Right atrium auricular region (tissue), 2 donors: ENCODE results near the gene NR2F6. TPM values are rescaled to one million over a fixed set of nuclear protein-coding genes. Genes with fewer than 3 reads are reported as not detected.

Experiments
- DNase-seq: peaks from one replicate; pipeline ENCODE4 v3.0.0-alpha.2; 2019; ENCODE audit warnings: low spot score
- H3K27ac ChIP-seq, 2 donors: fragments of 200-600 bp; sonication (generic); 1 replicate in 1 of 2; 2 replicates in 1 of 2; pipeline ENCODE4 v1.5.1; 2016 to 2019
- H3K27me3 ChIP-seq, 2 donors: fragments of 200-600 bp; sonication (generic); one replicate each; pipeline versions ENCODE4 v1.5.1 to v1.6.0; 2017 to 2019
- H3K36me3 ChIP-seq: fragments of 200-600 bp; sonication (generic); one replicate; pipeline ENCODE4 v1.5.1; 2016
- H3K4me1 ChIP-seq, 2 donors: fragments of 200-600 bp; sonication (generic); one replicate each; pipeline versions ENCODE4 v1.5.1 to v1.6.0; 2017 to 2019
- H3K4me3 ChIP-seq, 2 donors: fragments of 200-600 bp; sonication (generic); 1 replicate in 1 of 2; 2 replicates in 1 of 2; pipeline ENCODE4 v1.5.1; 2017 to 2019; ENCODE audit warnings: mild to moderate bottlenecking in 1 of 2, moderate library complexity in 1 of 2
- H3K9me3 ChIP-seq, 2 donors: fragments of 200-600 bp; sonication (generic); one replicate each; pipeline ENCODE4 v1.5.1; 2019
- CTCF ChIP-seq, 2 donors: fragments of 200-600 bp; sonication (generic); IDR thresholded peaks; one replicate each; pipeline ENCODE4 v1.5.1; 2019; ENCODE audit warnings: antibody characterized with exemption in 2 of 2
- total RNA-seq, 2 donors: library from RNA; depleted of rRNA; stranded (reverse); fragments of >200 nt; gene quantifications; one replicate each; pipeline ENCODE4 v1.1.0, GENCODE V29; 2016

NR2F6 gene
- total RNA-seq, 2 donors from 2014 or later = 63.6 to 69.7 TPM

- no peak for TF ChIP-seq CTCF (IDR thresholded peaks at IDR 0.05)
- H3K27me3 ChIP-seq = no peaks in the 10 kb centered on the region
- H3K36me3 ChIP-seq = peaks cover 34% of the 10 kb centered on the region
- peaks cover 0 to 17% of the 10 kb centered on the region in 2 donors for H3K4me1 ChIP-seq
- peak within 1 kb of the TSS; percentile 54 to 68 for H3K4me3 ChIP-seq
- H3K9me3 ChIP-seq = no peaks in the 10 kb centered on the region
- peak; percentile 94 for DNase-seq
- peak within 1 kb of the TSS; percentile 84 to 92 for H3K27ac ChIP-seq
Observed at GRCh38 chr19:17215127-17215971, 30.4 kb downstream of the NR2F6 start, which contains the start of gene USE1. USE1 (plus strand) TSS chr19:17215357; CDS start chr19:17215406, 49 bp downstream.

GRCh38 chr19:17214508-17215126 is 31.1 kb downstream of the NR2F6 start:
- DNase-seq = no peak
- peaks cover 34% of the 10 kb centered on the region for H3K36me3 ChIP-seq
- peak overlapping the region; percentile 54 to 68 for H3K4me3 ChIP-seq
- TF ChIP-seq CTCF (IDR thresholded peaks at IDR 0.05) = no peak
- H3K27me3 ChIP-seq = no peaks in the 10 kb centered on the region
- H3K27ac ChIP-seq = peak overlapping the region; percentile 84 to 92
- H3K9me3 ChIP-seq = no peaks in the 10 kb centered on the region
- H3K4me1 ChIP-seq = peaks cover 0 to 12% of the 10 kb centered on the region in 2 donors

- DNase-seq = no peak
- Histone ChIP-seq H3K9me3 (no peaks in the 10 kb centered on the region), H3K36me3 (peaks cover 36% of the 10 kb centered on the region), H3K27ac (no peak overlapping the region), H3K4me3 (no peak overlapping the region), H3K4me1 (peaks cover 0 to 12% of the 10 kb centered on the region in 2 donors), H3K27me3 (no peaks in the 10 kb centered on the region)
- no peak for TF ChIP-seq CTCF (IDR thresholded peaks at IDR 0.05)
Observed at GRCh38 chr19:17213334-17213733, 32.4 kb downstream of the NR2F6 start.

GRCh38 chr19:17211547-17212446 is 33.9 kb downstream of the NR2F6 start:
- peaks cover 0 to 12% of the 10 kb centered on the region in 2 donors for H3K4me1 ChIP-seq
- no peak overlapping the region for H3K27ac ChIP-seq
- H3K9me3 ChIP-seq = no peaks in the 10 kb centered on the region
- no peak overlapping the region for H3K4me3 ChIP-seq
- no peak for TF ChIP-seq CTCF (IDR thresholded peaks at IDR 0.05)
- no peak for DNase-seq
- no peaks in the 10 kb centered on the region for H3K27me3 ChIP-seq
- peaks cover 31% of the 10 kb centered on the region for H3K36me3 ChIP-seq

- no peak for DNase-seq
- H3K4me3 ChIP-seq = no peak overlapping the region
- H3K4me1 ChIP-seq = peaks cover 0 to 5% of the 10 kb centered on the region in 2 donors
- H3K27me3 ChIP-seq = no peaks in the 10 kb centered on the region
- H3K36me3 ChIP-seq = peaks cover 37% of the 10 kb centered on the region
- no peak overlapping the region for H3K27ac ChIP-seq
- no peak for TF ChIP-seq CTCF (IDR thresholded peaks at IDR 0.05)
- no peaks in the 10 kb centered on the region for H3K9me3 ChIP-seq
Observed at GRCh38 chr19:17210296-17210695, 35.4 kb downstream of the NR2F6 start.
